ENCODE data around the gene TCEA3.

DNA sequence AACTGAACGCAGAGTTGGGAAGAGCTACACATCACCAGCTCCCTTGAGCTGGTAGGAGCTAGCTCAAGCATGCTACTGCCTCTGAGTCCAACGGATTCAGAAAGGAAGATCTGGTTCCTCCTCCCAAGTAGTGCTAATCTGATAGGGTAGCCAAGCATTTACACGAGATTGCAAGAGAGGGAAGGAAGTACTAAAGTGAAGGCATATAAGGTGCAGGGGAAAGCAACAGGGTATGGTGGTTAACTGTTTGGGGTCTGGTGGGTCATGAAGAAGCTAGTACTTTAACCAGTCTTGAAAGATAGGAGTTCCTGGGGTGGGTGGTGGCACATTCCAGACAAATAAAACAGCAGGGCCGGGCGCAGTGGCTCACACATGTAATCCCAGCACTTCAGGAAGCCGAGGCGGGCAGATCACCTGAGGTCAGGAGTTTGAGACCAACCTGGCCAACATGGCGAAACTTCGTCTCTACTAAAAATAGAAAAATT lies 34.7 kb downstream of the TCEA3 start:
- TF ChIP-seq POLR2AphosphoS5 (IDR thresholded peaks at IDR 0.05): no peak
- TF ChIP-seq EP300 (IDR thresholded peaks at IDR 0.05): no peak
- TF ChIP-seq, protein P1, sequence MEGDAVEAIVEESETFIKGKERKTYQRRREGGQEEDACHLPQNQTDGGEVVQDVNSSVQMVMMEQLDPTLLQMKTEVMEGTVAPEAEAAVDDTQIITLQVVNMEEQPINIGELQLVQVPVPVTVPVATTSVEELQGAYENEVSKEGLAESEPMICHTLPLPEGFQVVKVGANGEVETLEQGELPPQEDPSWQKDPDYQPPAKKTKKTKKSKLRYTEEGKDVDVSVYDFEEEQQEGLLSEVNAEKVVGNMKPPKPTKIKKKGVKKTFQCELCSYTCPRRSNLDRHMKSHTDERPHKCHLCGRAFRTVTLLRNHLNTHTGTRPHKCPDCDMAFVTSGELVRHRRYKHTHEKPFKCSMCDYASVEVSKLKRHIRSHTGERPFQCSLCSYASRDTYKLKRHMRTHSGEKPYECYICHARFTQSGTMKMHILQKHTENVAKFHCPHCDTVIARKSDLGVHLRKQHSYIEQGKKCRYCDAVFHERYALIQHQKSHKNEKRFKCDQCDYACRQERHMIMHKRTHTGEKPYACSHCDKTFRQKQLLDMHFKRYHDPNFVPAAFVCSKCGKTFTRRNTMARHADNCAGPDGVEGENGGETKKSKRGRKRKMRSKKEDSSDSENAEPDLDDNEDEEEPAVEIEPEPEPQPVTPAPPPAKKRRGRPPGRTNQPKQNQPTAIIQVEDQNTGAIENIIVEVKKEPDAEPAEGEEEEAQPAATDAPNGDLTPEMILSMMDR (IDR thresholded peaks at IDR 0.05): no peak
- no peak for TF ChIP-seq POLR2A (IDR thresholded peaks at IDR 0.05)

Measured in stomach (tissue), 4 donors.